Subcutaneous adipose tissue (tissue), 4 donors: ENCODE measurements around the gene ATXN2. TPM values are rescaled to one million over a fixed set of nuclear protein-coding genes. Genes with fewer than 3 reads are reported as not detected.

Experiments used
- CTCF ChIP-seq: fragments of 450-650 bp; IDR thresholded peaks from one replicate; pipeline ENCODE4 v1.5.1; 2016; ENCODE audit warnings: low read depth, mild to moderate bottlenecking, control low read depth, antibody characterized with exemption, moderate library complexity
- total RNA-seq, 4 donors: library from RNA; depleted of rRNA; stranded (reverse); fragments of >200 nt; gene quantifications; one replicate each; pipeline ENCODE4 v1.1.0, GENCODE V29; 2016

The ATXN2 gene
- total RNA-seq, 4 donors from 2014 or later: 39.4 to 56.1 (median 45.6) TPM

- TF ChIP-seq CTCF: no peak
Observed at GRCh38 chr12:111414711-111415252, 184.3 kb downstream of the ATXN2 start.

DNA sequence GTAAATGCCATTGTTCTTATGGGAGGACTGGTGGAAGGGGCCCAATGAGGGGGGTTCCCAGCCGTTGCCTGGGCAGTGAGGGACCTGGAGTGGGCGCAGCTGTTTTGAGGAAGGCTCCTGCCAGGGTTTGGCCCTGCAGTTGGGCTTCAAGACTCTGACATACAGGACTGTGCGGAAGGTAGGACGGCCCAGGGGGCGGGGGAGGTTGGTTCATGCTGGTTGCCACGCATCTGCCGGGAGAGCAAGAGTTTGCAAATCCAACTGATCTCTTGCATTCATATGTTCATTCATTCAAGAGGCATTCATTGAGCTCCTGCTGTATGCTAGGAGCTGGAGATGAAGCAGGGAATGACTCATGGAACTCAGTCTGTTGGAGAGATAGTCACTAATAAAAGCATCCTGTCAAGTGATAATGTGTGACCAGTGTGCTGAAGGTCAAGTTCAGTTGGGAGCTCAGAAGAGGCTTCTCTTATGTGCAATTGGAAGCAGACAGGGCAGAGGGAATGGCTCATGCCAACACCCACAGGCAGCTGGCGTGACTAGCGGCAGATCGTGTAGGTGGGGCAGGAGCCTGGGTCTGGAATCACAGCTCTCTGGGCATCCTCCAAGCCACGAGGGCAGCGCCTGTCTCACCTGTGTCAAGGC lies 185.6 kb downstream of the ATXN2 start:
- no peak for TF ChIP-seq CTCF

- TF ChIP-seq CTCF: no peak
Observed at GRCh38 chr12:111412830-111413441, 186.2 kb downstream of the ATXN2 start.

- TF ChIP-seq CTCF: no peak
Observed at GRCh38 chr12:111412007-111412829, 186.9 kb downstream of the ATXN2 start.

GRCh38 chr12:111411185-111411764 lies 187.8 kb downstream of the ATXN2 start:
- no peak for TF ChIP-seq CTCF

DNA sequence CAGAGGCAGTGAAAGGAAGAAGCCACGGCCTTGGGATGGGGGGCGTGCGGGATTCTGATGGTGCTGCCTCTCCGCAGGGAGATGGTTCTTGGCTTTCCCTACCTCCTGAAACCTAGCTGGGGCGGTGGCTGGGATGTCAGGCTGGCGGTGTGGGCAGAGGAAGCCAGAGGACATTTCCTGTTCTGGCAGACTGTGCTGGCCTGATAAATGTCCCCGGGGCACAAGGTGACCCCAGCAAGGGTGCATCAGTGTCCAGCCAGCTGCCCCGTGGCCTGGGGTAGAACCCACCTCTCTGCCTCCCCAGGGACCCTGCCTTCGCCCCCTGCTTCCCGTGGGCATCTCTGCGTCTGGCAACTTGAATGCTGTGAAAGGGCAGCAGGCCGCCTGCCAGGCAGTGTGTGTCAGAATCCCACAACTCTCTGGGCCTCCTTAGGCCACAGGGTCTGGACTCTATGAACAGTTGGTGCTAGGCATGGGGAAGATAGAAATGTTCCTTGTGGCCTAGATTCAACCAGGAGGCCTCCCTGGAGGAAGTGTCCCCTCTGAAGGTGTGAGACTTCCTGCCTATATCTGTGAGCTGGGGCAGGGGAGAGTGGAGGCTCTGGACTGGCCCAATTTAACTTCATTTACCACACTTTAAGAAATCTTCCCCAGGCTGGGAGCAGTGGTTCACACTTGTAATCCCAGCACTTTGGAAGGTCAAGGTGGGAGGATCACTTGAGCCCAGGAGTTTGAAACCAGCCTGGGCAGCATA lies 188.5 kb downstream of the ATXN2 start:
- TF ChIP-seq CTCF: no peak
